Breast epithelium (tissue), 3 donors: Measurements from ENCODE around the gene PROCR.

Source experiments
- CTCF ChIP-seq, 3 donors: fragments of 450-650 bp; IDR thresholded peaks; one replicate each; pipeline ENCODE4 v1.5.1; 2016 to 2017; ENCODE audit warnings: antibody characterized with exemption in 3 of 3, mild to moderate bottlenecking in 3 of 3, moderate library complexity in 3 of 3
- POLR2A ChIP-seq: fragments of 450-650 bp; IDR thresholded peaks from one replicate; pipeline ENCODE4 v1.6.1; 2016; ENCODE audit warnings: antibody characterized with exemption, mild to moderate bottlenecking, moderate library complexity

GRCh38 chr20:35226126-35226883, 54.4 kb downstream of the PROCR start, which contains the start of gene MMP24:
- no peak for TF ChIP-seq CTCF (IDR thresholded peaks at IDR 0.05)
- TF ChIP-seq POLR2A: no peak
